Liver (tissue), 9 donors: ENCODE results near the gene EXOC4. TPM values are rescaled to one million over a fixed set of nuclear protein-coding genes. Genes with fewer than 3 reads are reported as not detected.

Source experiments
- DNase-seq: peaks from one replicate; pipeline ENCODE4 v3.0.0-alpha.2; 2017; ENCODE audit warnings: low spot score
- H3K27ac ChIP-seq, 2 donors: one replicate each; pipeline ENCODE4 v1.7.0; 2013; ENCODE audit warnings: inconsistent platforms in 2 of 2, low read length in 2 of 2, control low read depth in 1 of 2, low read depth in 1 of 2, mild to moderate bottlenecking in 1 of 2
- H3K27me3 ChIP-seq, 4 donors: one replicate each; pipeline versions ENCODE4 v1.6.1 to v1.7.0; 2013; ENCODE audit warnings: low read length in 3 of 4, inconsistent platforms in 1 of 4, mild to moderate bottlenecking in 1 of 4, moderate library complexity in 1 of 4; ENCODE audit not compliant: control insufficient read depth in 4 of 4, insufficient read depth in 4 of 4
- H3K36me3 ChIP-seq, 4 donors: one replicate each; pipeline versions ENCODE4 v1.6.1 to v1.7.0; 2013; ENCODE audit warnings: low read length in 3 of 4, mild to moderate bottlenecking in 3 of 4, low read depth in 1 of 4, moderate library complexity in 1 of 4; ENCODE audit not compliant: control insufficient read depth in 4 of 4, insufficient read depth in 3 of 4
- H3K4me1 ChIP-seq, 4 donors: one replicate each; pipeline versions ENCODE4 v1.6.1 to v1.7.0; 2013; ENCODE audit warnings: low read length in 3 of 4, mild to moderate bottlenecking in 3 of 4, moderate library complexity in 1 of 4; ENCODE audit not compliant: control insufficient read depth in 4 of 4, insufficient read depth in 4 of 4
- H3K4me3 ChIP-seq, 3 donors: one replicate each; pipeline versions ENCODE4 v1.6.1 to v1.7.0; 2013; ENCODE audit warnings: low read length in 3 of 3, control low read depth in 1 of 3, low read depth in 1 of 3, mild to moderate bottlenecking in 1 of 3
- H3K9ac ChIP-seq, 2 donors: one replicate each; pipeline ENCODE4 v1.7.0; 2013; ENCODE audit warnings: low read length in 2 of 2, mild to moderate bottlenecking in 2 of 2, moderate library complexity in 2 of 2, control low read depth in 1 of 2, low read depth in 1 of 2
- H3K9me3 ChIP-seq, 4 donors: one replicate each; pipeline versions ENCODE4 v1.6.1 to v1.7.0; 2013; ENCODE audit warnings: low read length in 3 of 4; ENCODE audit not compliant: control insufficient read depth in 4 of 4
- ATF3 ChIP-seq: IDR thresholded peaks from 2 replicates; pipeline ENCODE4 v1.6.1; 2016; ENCODE audit warnings: antibody characterized with exemption
- CTCF ChIP-seq: fragments of 150-350 bp; IDR thresholded peaks from 2 replicates; pipeline ENCODE4 v1.5.1; 2017; ENCODE audit warnings: improper control_type of control experiment, low read depth, low read length; ENCODE audit not compliant: missing input control
- EGR1 ChIP-seq, 2 donors: IDR thresholded peaks; 2 replicates each; pipeline ENCODE4 v1.6.1; 2016 to 2018; ENCODE audit warnings: antibody characterized with exemption in 2 of 2, low read depth in 2 of 2
- FOXA1 ChIP-seq: IDR thresholded peaks from 2 replicates; pipeline ENCODE4 v1.6.1; 2016; ENCODE audit warnings: antibody characterized with exemption
- FOXA2 ChIP-seq: IDR thresholded peaks from 2 replicates; pipeline ENCODE4 v1.6.1; 2016; ENCODE audit warnings: antibody characterized with exemption
- GABPA ChIP-seq, 2 donors: IDR thresholded peaks in 1 of 2; conservative IDR thresholded peaks in 1 of 2; 2 replicates each; pipeline ENCODE4 v1.6.1; 2016; ENCODE audit warnings: antibody characterized with exemption in 2 of 2, mild to moderate bottlenecking in 1 of 2, moderate library complexity in 1 of 2
- HNF4A ChIP-seq, 2 donors: conservative IDR thresholded peaks; 2 replicates each; pipeline ENCODE4 v1.6.1; 2016; ENCODE audit warnings: antibody characterized with exemption in 2 of 2, mild to moderate bottlenecking in 2 of 2
- HNF4G ChIP-seq: IDR thresholded peaks from 2 replicates; pipeline ENCODE4 v1.6.1; 2016; ENCODE audit warnings: antibody characterized with exemption
- MAX ChIP-seq: IDR thresholded peaks from 2 replicates; pipeline ENCODE4 v1.6.1; 2016; ENCODE audit warnings: antibody characterized with exemption
- RAD21 ChIP-seq, 2 donors: IDR thresholded peaks; 2 replicates each; pipeline ENCODE4 v1.6.1; 2016; ENCODE audit warnings: antibody characterized with exemption in 2 of 2, mild to moderate bottlenecking in 2 of 2
- REST ChIP-seq: IDR thresholded peaks from 2 replicates; pipeline ENCODE4 v1.6.1; 2016; ENCODE audit warnings: antibody characterized with exemption, mild to moderate bottlenecking
- RXRA ChIP-seq, 2 donors: IDR thresholded peaks; 2 replicates each; pipeline ENCODE4 v1.6.1; 2017 to 2018; ENCODE audit warnings: antibody characterized with exemption in 2 of 2, mild to moderate bottlenecking in 1 of 2
- SP1 ChIP-seq: IDR thresholded peaks from 2 replicates; pipeline ENCODE4 v1.6.1; 2018; ENCODE audit warnings: antibody characterized with exemption, mild to moderate bottlenecking
- YY1 ChIP-seq: IDR thresholded peaks from 2 replicates; pipeline ENCODE4 v1.6.1; 2016; ENCODE audit warnings: antibody characterized with exemption, mild to moderate bottlenecking
- WGBS: extraction: QIAGEN DNeasy Blood & Tissue Kit; methylation state at CpG from one replicate; pipeline ENCODE4 v1.1.7; 2013; 5-methylcytosine and 5-hydroxymethylcytosine counted together
- polyA plus RNA-seq, 2 donors: library from polyadenylated mRNA; stranded (reverse) in 1 of 2; unstranded in 1 of 2; fragments of 200-250 nt in 1 of 2; fragments of >200 nt in 1 of 2; fragmentation: Nextera tagmentation in 1 of 2; extraction: Ambion mirVana in 1 of 2; gene quantifications; one replicate each; pipeline versions ENCODE4 v1.2.1 to v1.2.3, GENCODE V29; 2013 to 2015
- total RNA-seq, 2 donors: library from RNA; depleted of rRNA; stranded (reverse); fragments of >200 nt; gene quantifications; one replicate each; pipeline ENCODE4 v1.2.3, GENCODE V29; 2014
- donor health status: healthy.
- donor health status: healthy.
- donor health status: healthy.
- donor health status: healthy.
- donor health status: healthy.

Gene EXOC4
- total and polyA plus RNA-seq, 4 donors, result 9.5 to 55.9 (median 23.6) TPM

GRCh38 chr7:133522501-133522900 lies 269.6 kb downstream of the EXOC4 start:
- Histone ChIP-seq H3K9ac (no peak overlapping the region), H3K27me3 (no peaks in the 10 kb centered on the region), H3K27ac (no peak overlapping the region), H3K4me3 (no peak overlapping the region), H3K4me1 (no peaks in the 10 kb centered on the region), H3K9me3 (no peaks in the 10 kb centered on the region), H3K36me3 (no peaks in the 10 kb centered on the region)
- no peak for TF ChIP-seq RAD21 (IDR thresholded peaks at IDR 0.05)
- TF ChIP-seq YY1, result no peak
- WGBS, result 98% methylated on average over 2 of the region's 2 CpGs
- no peak for DNase-seq

GRCh38 chr7:133528796-133529195 lies 275.9 kb downstream of the EXOC4 start:
- Histone ChIP-seq H3K4me1 (no peaks in the 10 kb centered on the region), H3K4me3 (no peak overlapping the region), H3K9ac (no peak overlapping the region), H3K27me3 (no peaks in the 10 kb centered on the region), H3K27ac (no peak overlapping the region), H3K36me3 (no peaks in the 10 kb centered on the region), H3K9me3 (no peaks in the 10 kb centered on the region)
- 95% methylated on average over 1 of the region's 1 CpG for WGBS
- TF ChIP-seq HNF4G (no peak), ATF3 (no peak), REST (no peak), FOXA1 (no peak), EGR1 (IDR thresholded peaks at IDR 0.05; ENCODE audit: low read depth in 2 of 2) (no peak)
- DNase-seq, result no peak

GRCh38 chr7:133529861-133530260 lies 277.0 kb downstream of the EXOC4 start:
- Histone ChIP-seq H3K36me3 (no peaks in the 10 kb centered on the region), H3K4me1 (no peaks in the 10 kb centered on the region), H3K27me3 (no peaks in the 10 kb centered on the region), H3K27ac (no peak overlapping the region), H3K4me3 (no peak overlapping the region), H3K9me3 (no peaks in the 10 kb centered on the region), H3K9ac (no peak overlapping the region)
- no peak for DNase-seq
- no peak for TF ChIP-seq HNF4G
- TF ChIP-seq HNF4A (conservative IDR thresholded peaks at IDR 0.05), result no peak
- WGBS, result 96% methylated on average over 4 of the region's 4 CpGs

GRCh38 chr7:133530682-133531081 lies 277.8 kb downstream of the EXOC4 start:
- Histone ChIP-seq H3K9me3 (no peaks in the 10 kb centered on the region), H3K4me3 (no peak overlapping the region), H3K27me3 (no peaks in the 10 kb centered on the region), H3K36me3 (no peaks in the 10 kb centered on the region), H3K27ac (no peak overlapping the region), H3K4me1 (no peaks in the 10 kb centered on the region), H3K9ac (no peak overlapping the region)
- 92% methylated on average over 4 of the region's 4 CpGs for WGBS
- no peak for DNase-seq
- TF ChIP-seq MAX (no peak), GABPA (IDR thresholded peaks at IDR 0.05 in 1 of 2, conservative IDR thresholded peaks at IDR 0.05 in 1 of 2) (no peak), SP1 (no peak), RXRA (IDR thresholded peaks at IDR 0.05) (no peak), CTCF (no peak), HNF4G (no peak), EGR1 (IDR thresholded peaks at IDR 0.05; ENCODE audit: low read depth in 2 of 2) (no peak), ATF3 (no peak), REST (no peak), FOXA2 (no peak), FOXA1 (no peak)
